Measurements from ENCODE around the gene CIT. TPM values are rescaled to one million over a fixed set of nuclear protein-coding genes. Genes with fewer than 3 reads are reported as not detected.

CIT gene
- total and polyA plus RNA-seq, 9 of the 15 experiments (the other 6 are each of a cell fraction or from before 2014, with no cell fraction given): 1.1 to 46.7 (median 21.3) TPM

GRCh38 chr12:119667577-119668323, 209.4 kb downstream of the CIT start, which contains the start of gene PRKAB1 (continued):
- no peak for TF ChIP-seq CUX1 (CRISPR knock-in tag; IDR thresholded peaks at IDR 0.05)
- TF ChIP-seq MTA2 (IDR thresholded peaks at IDR 0.05; ENCODE audit: low read depth): no peak
- TF ChIP-seq NEUROD1 (IDR thresholded peaks at IDR 0.05; ENCODE audit: borderline replicate concordance, low read depth, low read length, partially characterized antibody): peak; percentile 63
- no peak for TF ChIP-seq MYNN (IDR thresholded peaks at IDR 0.05)
- TF ChIP-seq MYNN (CRISPR knock-in tag; IDR thresholded peaks at IDR 0.05): no peak
- TF ChIP-seq ZNF583 (CRISPR knock-in tag; IDR thresholded peaks at IDR 0.05): no peak
- no peak for TF ChIP-seq KAT8 (IDR thresholded peaks at IDR 0.05; ENCODE audit: low read depth)
- peak; percentile 64; the same call in 1 of the 2 replicates for TF ChIP-seq SMAD4 (CRISPR knock-in tag; conservative IDR thresholded peaks at IDR 0.05)
- no peak for TF ChIP-seq MYBL2 (IDR thresholded peaks at IDR 0.05; ENCODE audit: low read depth)
- no peak for TF ChIP-seq MYBL2 (CRISPR knock-in tag; IDR thresholded peaks at IDR 0.05; ENCODE audit: borderline replicate concordance)
- TF ChIP-seq NFIX (CRISPR knock-in tag; IDR thresholded peaks at IDR 0.05; ENCODE audit: low read depth): no peak
- no peak for TF ChIP-seq ZNF696 (CRISPR knock-in tag; conservative IDR thresholded peaks at IDR 0.05)
- no peak for TF ChIP-seq COPS2 (conservative IDR thresholded peaks at IDR 0.05)
- TF ChIP-seq NFE2L1 (tag; IDR thresholded peaks at IDR 0.05; ENCODE audit: borderline replicate concordance, low read depth): no peak
- TF ChIP-seq ZNF398 (CRISPR knock-in tag; IDR thresholded peaks at IDR 0.05): no peak
- no peak for TF ChIP-seq ZNF311 (CRISPR knock-in tag; IDR thresholded peaks at IDR 0.05)
- no peak for TF ChIP-seq SREBF2 (CRISPR knock-in tag; IDR thresholded peaks at IDR 0.05)
- no peak for TF ChIP-seq ZNF143 (CRISPR knock-in tag; IDR thresholded peaks at IDR 0.05)
- no peak for TF ChIP-seq ZNF431 (CRISPR knock-in tag; IDR thresholded peaks at IDR 0.05)
- peak; percentile 68; the same call in 1 of the 2 replicates for TF ChIP-seq MTA3 (IDR thresholded peaks at IDR 0.05; ENCODE audit: borderline replicate concordance)
- TF ChIP-seq BACH1 (tag; IDR thresholded peaks at IDR 0.05): no peak
- TF ChIP-seq XRCC3 (IDR thresholded peaks at IDR 0.05): no peak
- peak; percentile 87 for TF ChIP-seq ATF7 (IDR thresholded peaks at IDR 0.05)
- no peak for TF ChIP-seq U2AF2 (optimal IDR thresholded peaks at IDR 0.05; ENCODE audit: low read depth, low read length)
- no peak for TF ChIP-seq SRSF7 (optimal IDR thresholded peaks at IDR 0.05; ENCODE audit: low read depth, low read length)

Measured in K562 (cell line).